Brain microvascular endothelial cell (primary cell): ENCODE measurements around the gene POU2F2.

Experiments
- DNase-seq: peaks from one replicate; pipeline ENCODE4 v3.0.0-alpha.2; 2020
- H3K27ac ChIP-seq: fragments of 250-450 bp; sonication (Bioruptor Pico); 2 replicates; pipeline ENCODE4 v1.5.1; 2020; ENCODE audit warnings: mild to moderate bottlenecking, moderate library complexity
- H3K27me3 ChIP-seq: fragments of 250-450 bp; sonication (Bioruptor Pico); replicated peaks from 2 replicates; pipeline ENCODE4 v1.5.1; 2020; ENCODE audit warnings: mild to moderate bottlenecking
- H3K36me3 ChIP-seq: fragments of 250-450 bp; sonication (Bioruptor Pico); replicated peaks from 2 replicates; pipeline ENCODE4 v1.5.1; 2020; ENCODE audit warnings: mild to moderate bottlenecking
- H3K4me3 ChIP-seq: 2 replicates; pipeline ENCODE4 v1.5.1; 2011; ENCODE audit warnings: low read depth, mild to moderate bottlenecking, control low read depth, low read length, moderate library complexity
- CTCF ChIP-seq: IDR thresholded peaks from 2 replicates; pipeline ENCODE4 v1.5.1; 2011; ENCODE audit warnings: low read depth, mild to moderate bottlenecking, moderate library complexity, low read length, control low read depth, inconsistent platforms; ENCODE audit errors: missing control alignments
- in situ Hi-C: cut with HindIII; loops from 2 replicates; pipeline ENCODE4 v1.10.0; 2017; ENCODE audit warnings: low sequenced_read_pairs, low pct_ligation_motif_present

POU2F2 gene

GRCh38 chr19:42132030-42132628 lies at the start of gene POU2F2:
POU2F2 (minus strand) TSS chr19:42132446; CDS start chr19:42132411, 35 bp downstream.
- H3K27ac ChIP-seq = no peak within 1 kb of the TSS
- in situ Hi-C loops = no loop called here

GRCh38 chr19:42178791-42179674 lies 46.8 kb upstream of the POU2F2 start:
- TF ChIP-seq CTCF = peak; percentile 73
- Histone ChIP-seq H3K36me3 (no peaks in the 10 kb centered on the region), H3K4me3 (no peak overlapping the region), H3K27me3 (peaks cover 40% of the 10 kb centered on the region), H3K27ac (no peak overlapping the region)
- DNase-seq = no peak
- in situ Hi-C loops = no loop called here

More at GRCh38 chr19:42132030-42132628, at the start of gene POU2F2:
- Histone ChIP-seq H3K27me3 (no peaks in the 10 kb centered on the region), H3K4me3 (peak within 1 kb of the TSS; percentile 53), H3K36me3 (no peaks in the 10 kb centered on the region)
- TF ChIP-seq CTCF = no peak
- DNase-seq = no peak

- no peak for DNase-seq
- no peak overlapping the region for H3K4me3 ChIP-seq
- no peak overlapping the region for H3K27ac ChIP-seq
- no peaks in the 10 kb centered on the region for H3K36me3 ChIP-seq
- peaks cover 40% of the 10 kb centered on the region for H3K27me3 ChIP-seq
- in situ Hi-C loops = no loop called here
- no peak for TF ChIP-seq CTCF
Measured at GRCh38 chr19:42177686-42178019, 45.4 kb upstream of the POU2F2 start.

- Histone ChIP-seq H3K36me3 (no peaks in the 10 kb centered on the region), H3K27me3 (peaks cover 39% of the 10 kb centered on the region), H3K27ac (no peak overlapping the region), H3K4me3 (peak overlapping the region; percentile 53)
- in situ Hi-C loops = no loop called here
- peak; percentile 48 for DNase-seq
- peak; percentile 52 for TF ChIP-seq CTCF
Measured at GRCh38 chr19:42176990-42177685, 44.9 kb upstream of the POU2F2 start.

- no peaks in the 10 kb centered on the region for H3K36me3 ChIP-seq
- no peak overlapping the region for H3K27ac ChIP-seq
- no peak for DNase-seq
- peak overlapping the region; percentile 53 for H3K4me3 ChIP-seq
- peaks cover 38% of the 10 kb centered on the region for H3K27me3 ChIP-seq
- in situ Hi-C loops = no loop called here
- TF ChIP-seq CTCF = no peak
Measured at GRCh38 chr19:42176649-42176989, 44.4 kb upstream of the POU2F2 start.
